Left renal cortex interstitium (tissue), 4 donors: ENCODE measurements around the gene GSTM2. TPM values are rescaled to one million over a fixed set of nuclear protein-coding genes. Genes with fewer than 3 reads are reported as not detected.

Experiments
- DNase-seq, 4 donors: peaks; one replicate each; pipeline ENCODE4 v3.0.0-alpha.2; 2013; ENCODE audit warnings: low read depth in 4 of 4, low spot score in 2 of 4, missing footprints in 1 of 4
- polyA plus RNA-seq, 4 donors: library from polyadenylated mRNA; unstranded; fragments of 120-200 nt; gene quantifications; one replicate each; pipeline ENCODE4 v1.2.1, GENCODE V29; 2013; ENCODE audit not compliant: insufficient read length in 4 of 4

The GSTM2 gene
- polyA plus RNA-seq, 4 donors: 143 to 275 (median 238) TPM

DNA sequence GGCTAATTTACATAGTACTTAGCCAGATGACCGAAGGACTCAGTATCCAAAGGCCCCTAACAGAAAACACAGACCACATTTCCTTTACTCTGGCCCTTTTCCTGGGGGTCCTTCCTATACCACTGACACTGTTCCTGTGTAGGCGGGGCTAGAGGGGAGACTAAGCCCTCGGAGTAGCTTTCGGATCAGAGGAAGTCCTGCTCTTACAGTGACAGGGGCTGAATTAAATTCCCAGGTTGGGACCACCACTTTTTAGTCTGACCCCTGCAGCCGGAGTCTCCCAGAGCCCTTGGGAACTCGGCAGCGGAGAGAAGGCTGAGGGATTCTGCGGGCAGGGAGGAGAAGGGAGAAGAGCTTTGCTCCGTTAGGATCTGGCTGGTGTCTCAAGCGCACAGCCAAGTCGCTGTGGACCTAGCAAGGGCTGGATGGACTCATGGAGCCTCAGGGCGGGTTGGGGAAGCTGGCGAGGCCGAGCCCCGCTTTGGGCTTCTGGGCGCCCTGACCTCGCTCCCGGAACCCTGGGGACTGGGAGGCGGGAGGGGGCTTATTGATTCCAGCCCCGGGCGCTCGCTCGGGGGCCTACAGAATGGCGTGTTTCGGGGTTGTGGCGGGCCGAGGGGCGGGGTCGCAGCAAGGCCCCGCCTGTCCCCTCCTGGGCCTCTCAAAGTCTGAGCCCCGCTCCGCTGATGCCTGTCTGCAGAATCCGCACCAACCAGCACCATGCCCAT, 43.9 kb downstream of the GSTM2 start, which contains the start of gene GSTM5:
GSTM5 (plus strand) TSS at position 659 of the 728 bp plus-strand sequence; CDS start at position 721, 62 bp downstream.
- peak in 1 of 4 donors; percentile 15 for DNase-seq

DNA sequence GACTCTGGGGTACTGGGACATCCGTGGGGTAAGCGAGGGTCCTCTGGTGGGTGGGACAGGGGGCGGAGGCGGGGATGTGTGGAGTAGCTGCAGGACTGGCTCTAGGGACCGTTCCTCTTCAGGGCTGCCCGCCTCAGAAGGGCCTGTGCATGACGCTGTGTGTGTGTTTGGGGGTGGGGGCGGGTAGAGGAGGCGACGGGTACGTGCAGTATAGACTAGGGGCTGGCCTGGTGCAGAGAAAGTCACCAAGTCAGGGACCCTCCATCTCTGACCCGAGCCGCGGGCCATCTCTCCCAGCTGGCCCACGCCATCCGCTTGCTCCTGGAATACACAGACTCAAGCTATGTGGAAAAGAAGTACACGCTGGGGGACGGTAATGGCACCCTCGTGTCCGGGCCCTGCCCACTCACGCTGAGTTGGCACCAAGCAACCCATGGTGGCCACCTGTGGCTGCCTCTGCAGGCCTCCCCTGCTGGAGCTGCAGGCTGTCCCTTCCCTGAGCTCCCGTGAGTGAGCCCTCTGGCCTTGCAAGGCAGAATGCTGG, 44.5 kb downstream of the GSTM2 start:
- no peak for DNase-seq

DNA sequence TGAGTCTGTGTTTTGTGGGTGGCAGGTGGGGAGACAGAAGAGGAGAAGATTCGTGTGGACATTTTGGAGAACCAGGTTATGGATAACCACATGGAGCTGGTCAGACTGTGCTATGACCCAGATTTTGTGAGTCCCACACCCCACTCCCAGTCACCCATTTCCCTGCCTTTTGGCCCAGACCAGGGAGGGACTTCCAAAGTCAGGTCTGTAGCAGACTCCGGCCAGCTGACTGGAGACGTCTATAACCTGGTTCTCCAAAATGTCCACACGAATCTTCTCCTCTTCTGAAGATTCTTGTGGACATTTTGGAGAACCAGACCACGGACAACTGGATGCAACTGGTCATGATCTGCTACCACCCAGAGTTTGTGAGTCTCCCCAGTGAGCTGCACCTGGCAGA, 45.8 kb downstream of the GSTM2 start:
- no peak for DNase-seq

DNA sequence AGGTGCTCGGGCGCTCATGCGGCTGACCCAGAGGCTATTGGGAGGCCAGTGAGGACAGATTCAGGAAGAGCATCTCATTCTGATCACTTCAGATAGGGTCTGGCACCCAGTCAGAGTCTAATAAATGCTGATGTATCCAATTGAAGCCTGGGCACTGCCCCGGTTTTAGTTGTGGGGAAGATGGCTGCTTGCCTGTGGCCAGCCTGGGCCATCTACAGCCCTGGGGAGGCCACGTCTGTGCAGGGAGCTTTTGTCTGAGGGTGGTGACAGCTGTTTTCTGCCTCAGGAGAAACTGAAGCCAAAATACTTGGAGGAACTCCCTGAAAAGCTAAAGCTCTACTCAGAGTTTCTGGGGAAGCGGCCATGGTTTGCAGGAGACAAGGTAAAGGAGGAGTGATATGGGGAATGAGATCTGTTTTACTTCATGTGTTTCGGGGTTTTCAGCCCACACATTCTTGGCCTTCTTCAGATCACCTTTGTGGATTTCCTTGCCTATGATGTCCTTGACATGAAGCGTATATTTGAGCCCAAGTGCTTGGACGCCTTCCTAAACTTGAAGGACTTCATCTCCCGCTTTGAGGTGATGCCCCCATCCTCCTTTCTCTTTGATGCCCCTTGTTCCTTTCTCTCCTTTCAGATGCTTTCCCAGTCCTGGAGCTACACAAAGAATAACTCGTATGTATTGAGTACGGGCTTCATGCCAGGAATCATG, 47.0 kb downstream of the GSTM2 start:
- DNase-seq: no peak

DNA sequence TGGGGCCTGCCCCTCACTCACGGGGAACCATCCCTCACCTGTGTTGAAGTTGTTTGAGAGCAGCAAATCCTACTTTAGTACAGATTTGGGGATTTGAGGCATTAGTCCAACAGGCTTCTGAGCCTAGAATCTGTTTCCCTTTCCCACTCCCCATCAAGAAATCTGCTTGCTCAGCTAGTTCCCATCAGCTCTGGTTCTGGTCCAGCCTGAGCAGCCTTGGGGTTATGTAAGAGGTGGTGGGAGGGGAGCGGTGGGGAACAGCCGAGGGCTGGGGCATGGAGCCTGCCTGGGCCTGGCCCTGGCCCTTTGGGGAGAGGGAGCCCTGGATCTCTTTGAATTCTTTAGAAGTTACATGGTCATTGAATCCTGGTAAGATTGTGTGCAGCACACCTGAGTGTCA, 48.3 kb downstream of the GSTM2 start:
- DNase-seq: no peak

DNA sequence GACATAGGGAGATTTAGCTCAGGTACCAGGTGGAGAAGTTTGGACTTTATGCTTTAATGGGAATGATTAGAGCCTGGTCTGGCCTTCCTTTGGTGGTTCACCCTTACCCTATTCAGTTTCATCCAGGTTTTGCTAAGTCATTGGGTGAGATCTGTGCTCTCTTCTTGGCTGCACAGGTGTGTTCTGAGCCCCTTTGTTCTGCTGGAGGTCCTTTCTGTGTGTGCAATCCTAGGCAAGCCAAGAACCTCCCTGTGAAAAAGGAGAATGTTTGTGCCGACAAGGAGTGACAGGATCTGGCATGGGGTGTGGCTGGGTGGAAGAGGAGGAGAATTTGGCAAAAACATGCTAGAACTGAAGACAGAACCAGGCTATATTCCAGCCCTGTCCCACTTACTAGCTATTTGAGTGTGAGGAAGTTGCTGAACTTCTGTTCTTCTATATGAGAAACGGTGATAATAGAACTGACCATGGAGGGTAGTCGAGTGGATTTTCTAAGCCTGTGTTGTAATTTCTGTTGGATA, 48.8 kb downstream of the GSTM2 start:
- DNase-seq: no peak

DNA sequence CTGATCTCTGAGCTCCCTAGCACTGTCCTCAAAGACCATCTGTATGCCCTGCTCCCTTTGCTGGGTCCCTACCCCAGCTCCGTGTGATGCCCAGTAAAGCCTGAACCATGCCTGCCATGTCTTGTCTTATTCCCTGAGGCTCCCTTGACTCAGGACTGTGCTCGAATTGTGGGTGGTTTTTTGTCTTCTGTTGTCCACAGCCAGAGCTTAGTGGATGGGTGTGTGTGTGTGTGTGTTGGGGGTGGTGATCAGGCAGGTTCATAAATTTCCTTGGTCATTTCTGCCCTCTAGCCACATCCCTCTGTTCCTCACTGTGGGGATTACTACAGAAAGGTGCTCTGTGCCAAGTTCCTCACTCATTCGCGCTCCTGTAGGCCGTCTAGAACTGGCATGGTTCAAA, 49.9 kb downstream of the GSTM2 start:
- DNase-seq: no peak

DNA sequence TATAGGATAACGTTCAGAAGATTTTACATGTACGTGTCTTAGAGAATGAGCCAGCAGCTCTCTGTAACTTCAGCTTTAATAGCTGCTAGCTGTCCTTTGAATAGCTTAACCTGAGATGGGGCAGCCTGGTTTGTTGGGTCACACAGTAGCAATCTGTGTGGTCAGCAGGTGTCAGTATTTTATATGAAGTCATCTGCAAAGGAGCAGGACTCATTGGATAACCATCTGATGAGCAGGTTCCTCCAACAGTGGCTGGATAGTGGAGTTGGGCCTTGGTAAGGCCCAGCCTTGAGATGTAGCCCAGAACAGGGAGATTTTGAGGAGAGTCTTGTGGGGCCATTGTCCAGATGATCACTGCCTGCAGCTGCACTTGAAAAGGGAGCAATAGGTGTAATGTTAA, 50.6 kb downstream of the GSTM2 start:
- DNase-seq: no peak

DNA sequence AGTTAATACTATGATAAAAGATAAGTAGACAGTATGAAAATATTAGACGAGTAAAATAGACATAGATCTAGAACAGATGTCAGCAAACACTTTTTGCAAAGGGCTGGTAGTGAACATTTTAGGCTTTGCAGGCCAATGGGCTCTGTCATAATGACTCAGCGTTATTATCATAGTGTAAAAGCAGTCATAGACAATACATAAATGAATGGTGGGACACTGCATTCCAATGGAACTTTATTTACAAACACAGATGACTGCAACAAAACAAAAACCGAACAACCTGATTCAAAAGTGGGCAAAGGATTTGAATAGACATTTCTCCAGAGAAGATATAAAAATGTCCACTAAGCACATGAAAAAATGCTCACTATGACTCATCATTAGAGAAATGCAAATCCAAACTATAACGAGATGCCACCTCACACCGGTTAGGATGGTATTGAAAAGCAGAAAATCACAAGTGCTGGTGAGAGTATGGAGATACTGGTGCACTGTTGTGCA, 51.5 kb downstream of the GSTM2 start:
- no peak for DNase-seq

DNA sequence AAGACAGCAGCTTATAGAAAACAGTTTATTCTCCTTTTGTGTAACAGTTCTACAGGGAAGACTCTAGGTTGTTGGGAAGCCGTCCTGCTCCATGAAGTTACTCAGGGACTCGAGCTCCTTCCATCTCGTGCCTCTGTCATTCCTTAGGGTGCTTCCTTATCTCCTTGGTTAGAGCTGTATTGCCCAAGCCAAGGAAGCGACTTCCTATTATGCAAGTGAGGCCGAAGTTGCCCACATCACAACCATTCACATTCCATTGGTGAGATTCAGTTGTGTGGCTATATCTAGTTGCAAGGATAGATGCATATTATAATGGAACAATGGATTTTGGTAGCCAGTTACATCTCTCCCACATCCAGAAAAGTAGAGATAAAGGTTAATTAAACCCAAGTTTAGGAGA, 53.2 kb downstream of the GSTM2 start:
- DNase-seq: no peak

DNA sequence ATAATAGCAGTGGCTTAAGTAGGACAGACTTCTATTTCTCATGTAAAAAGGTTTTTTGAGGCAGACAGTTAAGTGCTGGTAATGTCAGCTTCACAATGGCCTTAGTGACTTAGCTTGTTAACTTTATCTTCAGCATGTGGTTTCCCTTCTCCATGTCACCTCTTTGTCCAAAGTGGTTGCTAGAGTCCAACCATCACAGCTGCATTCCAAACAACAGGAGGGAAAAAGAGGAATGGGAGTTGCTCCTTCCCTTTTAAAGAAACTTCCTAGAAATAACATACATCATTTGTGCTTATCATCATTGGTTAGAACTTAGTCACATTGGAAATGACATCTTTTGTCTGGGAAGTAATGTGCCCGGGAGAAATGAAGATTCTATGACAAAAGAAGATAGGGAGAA, 54.1 kb downstream of the GSTM2 start:
- DNase-seq: no peak

DNA sequence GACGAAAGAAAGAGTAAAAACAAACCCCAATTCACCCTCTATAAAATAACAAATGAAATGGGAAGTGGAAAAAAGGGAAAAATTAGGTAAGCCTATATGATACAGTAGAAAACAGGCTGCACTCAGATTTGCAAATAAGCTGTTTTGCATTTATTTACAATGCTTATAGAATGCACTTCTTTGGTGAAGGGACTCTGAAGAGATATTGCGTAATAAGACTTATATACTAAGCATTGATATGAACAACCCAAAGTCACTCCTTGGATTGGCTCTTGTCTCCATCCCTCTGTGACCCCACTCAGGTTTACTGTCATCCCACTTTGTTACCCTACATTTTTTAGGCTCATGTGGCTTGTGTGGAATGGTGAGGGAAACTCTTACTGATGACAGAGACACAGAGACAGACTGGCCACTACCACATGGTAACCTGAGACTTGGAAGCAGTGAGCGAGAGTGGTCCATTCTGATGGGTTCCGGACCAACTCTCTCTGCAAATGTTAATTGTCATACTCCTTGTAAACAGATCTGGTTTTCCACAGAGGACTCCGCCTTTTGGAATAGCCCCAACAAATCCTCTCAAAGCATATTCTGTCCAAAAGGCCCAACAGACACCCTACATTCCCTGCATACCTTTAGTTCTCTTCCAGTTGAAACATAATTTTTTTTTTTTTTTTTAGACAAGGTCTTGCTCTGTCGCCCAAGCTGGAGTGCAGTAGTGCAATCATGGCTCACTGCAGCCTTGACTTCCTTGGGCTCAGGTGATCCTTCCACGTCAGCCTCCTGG, 55.2 kb downstream of the GSTM2 start:
- no peak for DNase-seq

Other genes starting within 250 kb of the GSTM2 start
- 100 to 1,000 TPM in 3 of 4 donors, 10 to 100 TPM in 1; 94.8 to 123 (median 107) TPM for gene PSMA5, start 241.6 kb upstream of the GSTM2 start, polyA plus RNA-seq
- 10 to 100 TPM in 2 of 4 donors, 1 to 10 TPM in 2; 5.6 to 14.0 (median 11.2) TPM for gene SYPL2, start 201.5 kb upstream of the GSTM2 start, polyA plus RNA-seq
- 10 to 100 TPM in 3 of 4 donors, 1 to 10 TPM in 1; 6.9 to 17.7 (median 11.8) TPM for gene ATXN7L2, start 184.2 kb upstream of the GSTM2 start, polyA plus RNA-seq
- gene CYB561D1, start 174.0 kb upstream of the GSTM2 start, polyA plus RNA-seq: 10 to 100 TPM in 1 of 4 donors, 1 to 10 TPM in 3; 7.8 to 10.1 (median 8.9) TPM
- gene AMIGO1, start 158.3 kb upstream of the GSTM2 start, polyA plus RNA-seq: 10 to 100 TPM in 1 of 4 donors, 1 to 10 TPM in 3; 7.2 to 10.0 (median 8.1) TPM
- 1 to 10 TPM in 2 of 4 donors, under 1 TPM in 2; 0.58 to 1.0 (median 0.81) TPM for gene GPR61, start 128.2 kb upstream of the GSTM2 start, polyA plus RNA-seq
- 10 to 100 TPM; 10.1 to 13.8 (median 12.2) TPM for gene GNAI3, start 119.4 kb upstream of the GSTM2 start, polyA plus RNA-seq
- gene GNAT2, start 48.4 kb upstream of the GSTM2 start, polyA plus RNA-seq: not detected
- gene AMPD2, start 48.2 kb upstream of the GSTM2 start, polyA plus RNA-seq: 10 to 100 TPM; 40.7 to 66.9 (median 51.5) TPM
- 10 to 100 TPM; 49.3 to 65.5 (median 61.8) TPM for gene GSTM4, start 12.0 kb upstream of the GSTM2 start, polyA plus RNA-seq
- 100 to 1,000 TPM in 1 of 4 donors, 1 to 10 TPM in 3; 1.7 to 119 (median 3.1) TPM for gene GSTM1, start 19.8 kb downstream of the GSTM2 start, polyA plus RNA-seq
- 10 to 100 TPM; 34.2 to 55.5 (median 39.7) TPM for gene GSTM5, start 44.2 kb downstream of the GSTM2 start, polyA plus RNA-seq
- 100 to 1,000 TPM; 201 to 268 (median 237) TPM for gene GSTM3, start 73.0 kb downstream of the GSTM2 start, polyA plus RNA-seq
- gene EPS8L3, start 95.9 kb downstream of the GSTM2 start, polyA plus RNA-seq: 1 to 10 TPM in 1 of 4 donors, under 1 TPM in 3; 0.37 to 1.6 (median 0.71) TPM
- gene CSF1, start 242.8 kb downstream of the GSTM2 start, polyA plus RNA-seq: 1 to 10 TPM; 7.5 to 9.3 (median 8.5) TPM